H1 (cell line): ENCODE results near the gene COLEC11. TPM values are rescaled to one million over a fixed set of nuclear protein-coding genes. Genes with fewer than 3 reads are reported as not detected.

ENCODE experiments used
- ATF3 ChIP-seq: IDR thresholded peaks from 2 replicates; pipeline ENCODE4 v1.6.1; 2011; ENCODE audit warnings: low read depth, mild to moderate bottlenecking, low read length; ENCODE audit not compliant: insufficient read depth
- CHD1 ChIP-seq: IDR thresholded peaks from 2 replicates; pipeline ENCODE4 v1.6.1; 2012; ENCODE audit warnings: low read depth, low read length, improper control_type of control experiment
- CREB1 ChIP-seq: IDR thresholded peaks from 2 replicates; pipeline ENCODE4 v1.6.1; 2012; ENCODE audit warnings: inconsistent platforms
- FOSL1 ChIP-seq: IDR thresholded peaks from 2 replicates; pipeline ENCODE4 v1.6.1; 2011; ENCODE audit warnings: mild to moderate bottlenecking, low read depth, low read length, moderate library complexity; ENCODE audit not compliant: insufficient read depth
- JUN ChIP-seq: IDR thresholded peaks from 2 replicates; pipeline ENCODE4 v1.6.1; 2011; ENCODE audit warnings: low read depth, mild to moderate bottlenecking, improper control_type of control experiment, low read length
- KDM5A ChIP-seq: fragments of 200-600 bp; IDR thresholded peaks from 2 replicates; pipeline ENCODE4 v1.7.1; 2012; ENCODE audit warnings: mild to moderate bottlenecking, low read length, inconsistent platforms, mixed read lengths
- NRF1 ChIP-seq: IDR thresholded peaks from 2 replicates; pipeline ENCODE4 v1.6.1; 2011; ENCODE audit warnings: mild to moderate bottlenecking, low read depth, low read length, improper control_type of control experiment
- polyA plus RNA-seq, 7 experiments: library from polyadenylated mRNA; depleted of rRNA in 3 of 7; stranded (reverse) in 5 of 7; unstranded in 2 of 7; fragments of >200 nt in 5 of 7; fragments of 200-250 nt in 2 of 7; gene quantifications; 1 replicate in 5 of 7; 2 replicates in 1 of 7; 4 replicates in 1 of 7; pipeline versions ENCODE4 v1.2.1 to v1.2.3, GENCODE V29; 2011 to 2013; ENCODE audit warnings: missing spikeins in 2 of 7, mixed read lengths in 2 of 7
- total RNA-seq: library from RNA; stranded (reverse); fragmentation: NEBNext Ultra II Directional; extraction: Animal tissue kit (Norgen Biotek cat#: 25700); gene quantifications from 2 replicates; pipeline ENCODE4 v1.2.1, GENCODE V29; 2021
- TF ChIP-seq, protein P1 (sequence below): IDR thresholded peaks from 2 replicates; pipeline ENCODE4 v1.6.1; 2011; ENCODE audit warnings: low read length, improper control_type of control experiment
- TF ChIP-seq, protein P2 (sequence below): IDR thresholded peaks from 2 replicates; pipeline ENCODE4 v1.6.1; 2012; ENCODE audit warnings: low read length, inconsistent platforms

COLEC11 gene
- total and polyA plus RNA-seq, 2 of the 8 experiments (the other 6 are each of a cell fraction or from before 2014, with no cell fraction given), result 0.47 to 0.80 TPM

DNA sequence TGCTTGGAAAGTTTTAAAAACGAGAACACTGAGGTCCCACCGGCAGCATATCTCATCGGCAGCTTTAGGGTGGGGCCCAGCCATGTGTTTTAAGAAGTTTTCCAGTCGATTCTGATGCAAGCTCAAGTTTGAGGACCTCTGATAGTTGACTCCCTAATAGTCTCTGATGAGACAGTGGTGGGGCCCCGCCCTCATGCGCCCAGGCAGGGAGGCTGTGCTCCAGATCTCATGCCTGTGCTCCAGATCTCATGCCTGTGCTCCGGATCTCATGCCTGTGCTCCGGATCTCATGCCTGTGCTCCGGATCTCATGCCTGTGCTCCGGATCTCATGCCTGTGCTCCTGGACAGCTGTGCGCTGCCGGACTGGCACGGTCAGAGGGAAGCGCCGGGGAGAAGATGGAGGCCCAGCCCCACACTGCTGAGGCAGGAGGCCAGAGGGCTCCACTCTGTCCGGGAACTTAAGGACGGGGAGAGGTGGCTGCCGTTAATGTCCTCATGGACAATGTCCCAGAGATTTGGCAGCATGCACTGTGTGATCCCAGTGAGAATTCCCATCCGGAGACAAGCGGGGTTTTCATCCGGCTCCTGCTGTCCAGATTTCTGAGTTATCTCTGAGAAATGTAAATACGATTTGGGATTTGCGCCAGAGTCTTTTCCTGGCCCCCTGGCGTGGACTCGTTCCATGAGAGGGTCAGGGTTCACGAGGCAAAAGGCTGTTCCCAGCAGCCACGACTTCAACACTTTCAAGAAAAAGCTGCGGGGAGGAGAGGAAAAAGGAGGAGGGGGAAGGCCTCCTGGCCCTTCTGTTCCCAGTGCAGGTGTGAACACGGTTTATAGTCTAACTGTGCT is 9.4 kb upstream of the COLEC11 start (continued):
- TF ChIP-seq, protein P1, sequence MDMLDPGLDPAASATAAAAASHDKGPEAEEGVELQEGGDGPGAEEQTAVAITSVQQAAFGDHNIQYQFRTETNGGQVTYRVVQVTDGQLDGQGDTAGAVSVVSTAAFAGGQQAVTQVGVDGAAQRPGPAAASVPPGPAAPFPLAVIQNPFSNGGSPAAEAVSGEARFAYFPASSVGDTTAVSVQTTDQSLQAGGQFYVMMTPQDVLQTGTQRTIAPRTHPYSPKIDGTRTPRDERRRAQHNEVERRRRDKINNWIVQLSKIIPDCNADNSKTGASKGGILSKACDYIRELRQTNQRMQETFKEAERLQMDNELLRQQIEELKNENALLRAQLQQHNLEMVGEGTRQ, result no peak
- TF ChIP-seq CHD1 (no peak), KDM5A (no peak), FOSL1 (no peak), JUN (no peak), CREB1 (no peak), NRF1 (no peak), ATF3 (no peak)
- TF ChIP-seq, protein P2, sequence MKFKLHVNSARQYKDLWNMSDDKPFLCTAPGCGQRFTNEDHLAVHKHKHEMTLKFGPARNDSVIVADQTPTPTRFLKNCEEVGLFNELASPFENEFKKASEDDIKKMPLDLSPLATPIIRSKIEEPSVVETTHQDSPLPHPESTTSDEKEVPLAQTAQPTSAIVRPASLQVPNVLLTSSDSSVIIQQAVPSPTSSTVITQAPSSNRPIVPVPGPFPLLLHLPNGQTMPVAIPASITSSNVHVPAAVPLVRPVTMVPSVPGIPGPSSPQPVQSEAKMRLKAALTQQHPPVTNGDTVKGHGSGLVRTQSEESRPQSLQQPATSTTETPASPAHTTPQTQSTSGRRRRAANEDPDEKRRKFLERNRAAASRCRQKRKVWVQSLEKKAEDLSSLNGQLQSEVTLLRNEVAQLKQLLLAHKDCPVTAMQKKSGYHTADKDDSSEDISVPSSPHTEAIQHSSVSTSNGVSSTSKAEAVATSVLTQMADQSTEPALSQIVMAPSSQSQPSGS, result no peak
- TF ChIP-seq, all 59 proteins: peak for 0
